Effector memory CD4-positive, alpha-beta T cell (primary cell): ENCODE results near the gene POU2F1.

Experiments used
- DNase-seq, 3 donors: peaks; one replicate each; pipeline ENCODE4 v3.0.0-alpha.2; 2020
- H3K27ac ChIP-seq: 2 replicates; pipeline ENCODE4 v1.7.0; 2013; ENCODE audit warnings: mild to moderate bottlenecking, low read length, moderate library complexity; ENCODE audit not compliant: insufficient read depth, poor library complexity, severe bottlenecking
- H3K27me3 ChIP-seq: replicated peaks from 2 replicates; pipeline ENCODE4 v1.7.0; 2013; ENCODE audit warnings: mild to moderate bottlenecking, low read length; ENCODE audit not compliant: insufficient read depth, control insufficient read depth, poor library complexity, severe bottlenecking
- H3K36me3 ChIP-seq: 2 replicates; pipeline ENCODE4 v1.7.0; 2013; ENCODE audit warnings: mild to moderate bottlenecking, low read length, moderate library complexity; ENCODE audit not compliant: control insufficient read depth, insufficient read depth
- H3K4me1 ChIP-seq: 2 replicates; pipeline ENCODE4 v1.7.0; 2013; ENCODE audit warnings: low read length, mild to moderate bottlenecking; ENCODE audit not compliant: control insufficient read depth, insufficient read depth, poor library complexity, severe bottlenecking
- H3K4me3 ChIP-seq: 2 replicates; pipeline ENCODE4 v1.7.0; 2013; ENCODE audit warnings: low read length, low read depth, mild to moderate bottlenecking; ENCODE audit not compliant: insufficient read depth, poor library complexity, severe bottlenecking
- H3K9me3 ChIP-seq: 2 replicates; pipeline ENCODE4 v1.7.0; 2013; ENCODE audit warnings: mild to moderate bottlenecking, low read length, moderate library complexity; ENCODE audit not compliant: control insufficient read depth

POU2F1 gene

GRCh38 chr1:167431261-167431908, 210.7 kb downstream of the POU2F1 start:
- no peak for DNase-seq
- H3K4me1 ChIP-seq: peaks cover 14% of the 10 kb centered on the region
- peaks cover 62% of the 10 kb centered on the region for H3K36me3 ChIP-seq
- H3K4me3 ChIP-seq: no peak overlapping the region
- H3K27ac ChIP-seq: peak overlapping the region; percentile 16
- H3K9me3 ChIP-seq: no peaks in the 10 kb centered on the region
- no peaks in the 10 kb centered on the region for H3K27me3 ChIP-seq

DNA sequence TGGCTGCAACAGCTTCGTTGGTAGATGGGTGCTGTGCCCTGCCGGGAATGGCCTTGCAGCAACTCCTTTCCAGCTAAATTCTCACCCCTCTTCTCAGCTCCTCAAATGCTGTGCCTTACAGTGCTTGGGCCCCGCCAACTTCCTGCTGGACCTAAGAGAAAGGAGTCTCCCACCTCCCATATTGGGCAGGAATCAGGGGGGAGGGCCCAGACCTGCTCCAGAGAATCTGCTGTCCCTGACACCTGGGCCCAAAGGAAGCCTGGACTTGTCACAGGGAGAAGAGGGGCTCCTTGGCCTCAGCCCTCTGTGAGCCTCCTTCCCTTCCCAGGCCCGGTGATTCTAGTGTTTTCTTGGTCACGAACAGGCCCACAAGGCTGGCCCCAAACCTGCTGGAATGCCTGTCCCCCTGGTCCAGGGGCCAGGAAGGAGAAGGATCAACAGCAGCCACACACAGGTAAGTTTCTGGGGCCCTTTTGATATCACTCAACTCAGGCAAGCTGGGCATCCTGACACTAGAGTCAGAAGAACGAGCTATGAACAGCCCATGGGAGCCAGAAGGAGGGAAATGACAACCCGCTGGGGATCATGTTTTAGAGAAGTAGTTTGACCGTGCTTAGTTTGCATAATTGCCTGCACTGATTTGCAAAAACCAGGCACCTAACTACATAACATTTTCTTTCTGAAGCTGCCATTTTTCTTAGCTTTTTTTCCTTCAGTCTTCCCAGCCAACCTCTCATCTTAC, 211.4 kb downstream of the POU2F1 start:
- Histone ChIP-seq H3K4me1 (peaks cover 14% of the 10 kb centered on the region), H3K27me3 (no peaks in the 10 kb centered on the region), H3K9me3 (no peaks in the 10 kb centered on the region), H3K4me3 (no peak overlapping the region), H3K36me3 (peaks cover 67% of the 10 kb centered on the region), H3K27ac (peak overlapping the region; percentile 16)
- DNase-seq: no peak

DNA sequence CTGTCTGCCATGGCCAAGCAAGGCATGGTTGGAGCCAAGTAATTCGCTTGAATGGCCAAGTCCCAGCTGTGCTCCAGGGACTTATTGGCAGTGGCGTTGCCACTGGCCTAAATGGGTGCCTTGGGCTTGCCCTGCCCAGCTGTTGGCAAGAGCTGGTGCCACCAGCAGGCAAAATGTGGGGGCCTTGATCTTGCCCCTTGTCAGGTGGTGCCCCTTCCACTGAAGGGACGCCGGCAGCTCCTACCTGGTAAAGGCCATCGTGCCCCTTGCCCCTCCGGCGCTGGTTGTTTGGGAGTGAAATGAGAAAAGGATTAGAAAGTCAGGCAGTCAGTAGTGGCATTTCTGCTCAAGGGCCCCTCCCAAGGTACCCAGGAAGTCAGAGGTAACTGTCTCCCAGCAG, 212.1 kb downstream of the POU2F1 start:
- no peaks in the 10 kb centered on the region for H3K9me3 ChIP-seq
- H3K27me3 ChIP-seq: no peaks in the 10 kb centered on the region
- H3K4me1 ChIP-seq: peaks cover 14% of the 10 kb centered on the region
- H3K4me3 ChIP-seq: no peak overlapping the region
- no peak overlapping the region for H3K27ac ChIP-seq
- no peak for DNase-seq
- peaks cover 74% of the 10 kb centered on the region for H3K36me3 ChIP-seq

DNA sequence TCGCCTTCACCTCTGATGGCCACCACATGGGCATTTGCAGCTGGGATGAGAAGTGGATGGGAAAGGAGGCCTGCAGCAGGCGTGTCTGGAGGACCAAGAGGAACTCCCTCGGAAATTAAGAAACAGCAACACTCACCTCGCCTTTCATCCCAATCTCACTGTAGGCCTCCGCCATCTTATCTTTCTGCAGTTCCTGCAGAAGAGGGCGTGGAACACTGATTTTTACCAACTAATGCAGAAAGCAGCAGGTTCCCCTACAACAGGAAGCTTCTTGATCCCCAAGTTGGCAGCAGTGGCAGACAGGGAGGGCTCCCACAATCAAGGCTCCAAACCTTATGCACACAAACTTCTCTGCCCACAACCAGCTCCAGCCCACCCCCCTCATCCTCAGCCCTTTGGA, 213.2 kb downstream of the POU2F1 start:
- Histone ChIP-seq H3K9me3 (no peaks in the 10 kb centered on the region), H3K27ac (no peak overlapping the region), H3K36me3 (peaks cover 82% of the 10 kb centered on the region), H3K27me3 (no peaks in the 10 kb centered on the region), H3K4me3 (no peak overlapping the region), H3K4me1 (peaks cover 25% of the 10 kb centered on the region)
- DNase-seq: no peak

- DNase-seq: no peak
- peaks cover 28% of the 10 kb centered on the region for H3K4me1 ChIP-seq
- no peak overlapping the region for H3K27ac ChIP-seq
- no peaks in the 10 kb centered on the region for H3K27me3 ChIP-seq
- H3K4me3 ChIP-seq: no peak overlapping the region
- peaks cover 86% of the 10 kb centered on the region for H3K36me3 ChIP-seq
- no peaks in the 10 kb centered on the region for H3K9me3 ChIP-seq
Measured at GRCh38 chr1:167434306-167434705, 213.6 kb downstream of the POU2F1 start.

DNA sequence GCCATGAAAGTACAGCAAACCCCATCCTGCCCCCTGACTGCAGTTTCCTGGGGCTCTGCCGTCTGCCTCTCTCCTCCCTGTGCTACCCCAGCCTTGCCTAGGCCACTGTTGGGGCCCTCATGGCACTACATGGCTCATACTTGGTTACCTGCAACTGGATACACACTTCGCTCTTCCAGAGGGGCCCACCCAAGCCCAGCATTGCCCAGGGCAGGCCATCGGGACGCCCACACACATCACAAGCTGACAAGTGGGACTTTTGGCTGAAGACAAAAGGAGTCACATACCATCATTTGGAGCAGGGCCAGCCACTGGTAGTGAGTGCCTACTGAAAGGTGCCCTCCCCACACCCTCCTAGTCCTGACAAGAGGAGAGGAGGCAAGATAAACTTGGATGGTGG, 214.8 kb downstream of the POU2F1 start:
- Histone ChIP-seq H3K27ac (peak overlapping the region; percentile 38), H3K27me3 (no peaks in the 10 kb centered on the region), H3K9me3 (no peaks in the 10 kb centered on the region), H3K4me3 (no peak overlapping the region), H3K36me3 (peaks cover 89% of the 10 kb centered on the region), H3K4me1 (peaks cover 23% of the 10 kb centered on the region)
- DNase-seq: no peak

- H3K9me3 ChIP-seq: no peaks in the 10 kb centered on the region
- peak overlapping the region; percentile 59 for H3K27ac ChIP-seq
- no peak for DNase-seq
- peak overlapping the region; percentile 13 for H3K4me3 ChIP-seq
- peaks cover 42% of the 10 kb centered on the region for H3K4me1 ChIP-seq
- H3K27me3 ChIP-seq: no peaks in the 10 kb centered on the region
- H3K36me3 ChIP-seq: peaks cover 69% of the 10 kb centered on the region
Measured at GRCh38 chr1:167438171-167439138, 217.8 kb downstream of the POU2F1 start.

- no peak for DNase-seq
- H3K4me1 ChIP-seq: peaks cover 42% of the 10 kb centered on the region
- no peaks in the 10 kb centered on the region for H3K9me3 ChIP-seq
- peak overlapping the region; percentile 25 for H3K27ac ChIP-seq
- peaks cover 69% of the 10 kb centered on the region for H3K36me3 ChIP-seq
- H3K4me3 ChIP-seq: no peak overlapping the region
- no peaks in the 10 kb centered on the region for H3K27me3 ChIP-seq
Measured at GRCh38 chr1:167439301-167439988, 218.8 kb downstream of the POU2F1 start.

- no peak overlapping the region for H3K27ac ChIP-seq
- H3K4me1 ChIP-seq: peaks cover 40% of the 10 kb centered on the region
- no peak overlapping the region for H3K4me3 ChIP-seq
- no peaks in the 10 kb centered on the region for H3K9me3 ChIP-seq
- H3K27me3 ChIP-seq: no peaks in the 10 kb centered on the region
- peaks cover 68% of the 10 kb centered on the region for H3K36me3 ChIP-seq
- DNase-seq: no peak
Measured at GRCh38 chr1:167440345-167440744, 219.7 kb downstream of the POU2F1 start.
